Measurements from ENCODE around the gene SLC45A2.
"Not testable (repeated sequence)": the region's sequence is repeated elsewhere in the genome, so short reads cannot be mapped to it uniquely, and the experiment has no call there.

Gene SLC45A2, protein sequence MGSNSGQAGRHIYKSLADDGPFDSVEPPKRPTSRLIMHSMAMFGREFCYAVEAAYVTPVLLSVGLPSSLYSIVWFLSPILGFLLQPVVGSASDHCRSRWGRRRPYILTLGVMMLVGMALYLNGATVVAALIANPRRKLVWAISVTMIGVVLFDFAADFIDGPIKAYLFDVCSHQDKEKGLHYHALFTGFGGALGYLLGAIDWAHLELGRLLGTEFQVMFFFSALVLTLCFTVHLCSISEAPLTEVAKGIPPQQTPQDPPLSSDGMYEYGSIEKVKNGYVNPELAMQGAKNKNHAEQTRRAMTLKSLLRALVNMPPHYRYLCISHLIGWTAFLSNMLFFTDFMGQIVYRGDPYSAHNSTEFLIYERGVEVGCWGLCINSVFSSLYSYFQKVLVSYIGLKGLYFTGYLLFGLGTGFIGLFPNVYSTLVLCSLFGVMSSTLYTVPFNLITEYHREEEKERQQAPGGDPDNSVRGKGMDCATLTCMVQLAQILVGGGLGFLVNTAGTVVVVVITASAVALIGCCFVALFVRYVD

DNA sequence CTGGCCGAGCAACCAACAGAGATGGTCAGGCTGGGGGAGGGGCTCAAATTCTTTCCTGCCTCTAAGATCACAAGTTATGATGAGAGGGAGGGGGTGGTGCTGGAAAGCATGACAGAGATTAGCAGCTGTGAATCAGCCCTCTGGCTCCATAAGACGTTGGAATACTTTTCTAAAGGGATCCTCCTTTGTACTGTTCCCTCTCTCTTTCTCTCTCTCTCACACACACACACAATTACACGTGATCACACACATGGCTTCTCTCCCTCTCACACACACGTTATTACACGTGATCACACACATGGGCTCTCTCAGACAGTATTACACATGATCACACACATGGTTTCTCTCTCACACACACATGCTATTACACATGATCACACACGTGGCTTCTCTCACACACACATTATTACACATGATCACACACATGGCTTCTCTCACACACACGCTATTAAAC lies at the start of gene SLC45A2:
Gene SLC45A2 (minus strand): TSS at position 23 of the 454 bp plus-strand sequence. CDS start 110 bp downstream, outside the sequence.
- TF ChIP-seq ZFX (IDR thresholded peaks at IDR 0.05; ENCODE audit: borderline replicate concordance), result no peak
- TF ChIP-seq, protein P1, sequence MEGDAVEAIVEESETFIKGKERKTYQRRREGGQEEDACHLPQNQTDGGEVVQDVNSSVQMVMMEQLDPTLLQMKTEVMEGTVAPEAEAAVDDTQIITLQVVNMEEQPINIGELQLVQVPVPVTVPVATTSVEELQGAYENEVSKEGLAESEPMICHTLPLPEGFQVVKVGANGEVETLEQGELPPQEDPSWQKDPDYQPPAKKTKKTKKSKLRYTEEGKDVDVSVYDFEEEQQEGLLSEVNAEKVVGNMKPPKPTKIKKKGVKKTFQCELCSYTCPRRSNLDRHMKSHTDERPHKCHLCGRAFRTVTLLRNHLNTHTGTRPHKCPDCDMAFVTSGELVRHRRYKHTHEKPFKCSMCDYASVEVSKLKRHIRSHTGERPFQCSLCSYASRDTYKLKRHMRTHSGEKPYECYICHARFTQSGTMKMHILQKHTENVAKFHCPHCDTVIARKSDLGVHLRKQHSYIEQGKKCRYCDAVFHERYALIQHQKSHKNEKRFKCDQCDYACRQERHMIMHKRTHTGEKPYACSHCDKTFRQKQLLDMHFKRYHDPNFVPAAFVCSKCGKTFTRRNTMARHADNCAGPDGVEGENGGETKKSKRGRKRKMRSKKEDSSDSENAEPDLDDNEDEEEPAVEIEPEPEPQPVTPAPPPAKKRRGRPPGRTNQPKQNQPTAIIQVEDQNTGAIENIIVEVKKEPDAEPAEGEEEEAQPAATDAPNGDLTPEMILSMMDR (IDR thresholded peaks at IDR 0.05), result no peak
- no peak within 1 kb of the TSS for H3K27ac ChIP-seq

DNA sequence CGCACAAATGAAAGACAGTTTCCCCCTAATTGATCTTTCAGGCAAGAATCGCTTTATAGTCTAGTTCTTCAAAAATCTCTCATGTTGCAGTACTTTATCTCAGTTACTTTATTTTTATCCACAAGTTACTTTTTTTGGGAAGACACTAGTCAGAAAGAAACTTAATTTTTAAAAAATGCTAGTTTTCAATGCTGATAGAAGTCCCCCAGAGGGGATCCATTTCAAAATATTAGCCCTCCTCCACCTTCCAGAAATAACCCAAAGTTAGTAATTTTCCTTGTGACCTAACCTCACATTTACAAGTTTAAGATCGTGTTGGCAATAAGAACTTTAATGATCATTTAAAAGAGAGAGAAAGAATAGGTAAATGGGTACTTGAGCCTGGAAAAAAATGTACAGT lies 47.5 kb upstream of the SLC45A2 start:
- TF ChIP-seq, protein P1 (IDR thresholded peaks at IDR 0.05), result no peak
- TF ChIP-seq ZFX (IDR thresholded peaks at IDR 0.05; ENCODE audit: borderline replicate concordance), result no peak
- no peak overlapping the region for H3K27ac ChIP-seq

DNA sequence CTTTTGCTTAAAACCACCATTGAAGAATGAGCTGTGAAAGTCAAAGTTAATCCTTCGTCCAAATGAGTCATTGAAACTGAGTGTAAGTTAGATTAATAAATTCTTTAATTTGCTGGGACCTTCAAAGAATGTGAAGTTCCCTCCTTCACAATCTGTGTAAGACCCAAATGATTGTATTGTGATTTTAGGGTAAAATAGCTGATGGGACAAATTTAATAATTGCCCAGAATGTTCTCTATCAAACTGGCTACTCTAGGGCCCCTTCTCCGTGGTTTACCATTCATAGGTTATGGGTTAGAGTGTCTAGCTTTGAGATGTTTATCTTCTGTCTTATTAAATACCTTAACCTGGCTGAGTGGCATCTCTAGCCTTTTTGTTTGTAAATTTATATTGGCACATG lies 46.6 kb upstream of the SLC45A2 start:
- TF ChIP-seq ZFX (IDR thresholded peaks at IDR 0.05; ENCODE audit: borderline replicate concordance), result no peak
- TF ChIP-seq, protein P1 (IDR thresholded peaks at IDR 0.05), result no peak
- H3K27ac ChIP-seq, result no peak overlapping the region

DNA sequence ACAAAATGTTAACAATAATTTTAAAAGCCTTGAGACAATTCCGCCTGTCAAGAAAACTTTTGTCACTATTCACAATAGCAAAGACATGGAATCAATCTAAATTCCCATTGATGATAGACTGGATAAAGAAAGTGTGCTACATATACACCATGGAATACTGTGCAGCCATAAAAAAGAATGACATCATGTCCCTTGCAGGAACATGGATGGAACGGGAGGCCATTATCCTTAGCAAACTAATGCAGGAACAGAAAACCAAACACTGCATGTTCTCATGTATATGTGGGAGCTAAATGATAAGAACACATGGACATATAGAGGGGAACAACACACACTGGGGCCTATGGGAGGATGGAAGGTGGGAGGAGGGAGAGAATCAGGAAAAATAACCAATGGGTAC lies 46.1 kb upstream of the SLC45A2 start:
- not testable (repeated sequence) for H3K27ac ChIP-seq

DNA sequence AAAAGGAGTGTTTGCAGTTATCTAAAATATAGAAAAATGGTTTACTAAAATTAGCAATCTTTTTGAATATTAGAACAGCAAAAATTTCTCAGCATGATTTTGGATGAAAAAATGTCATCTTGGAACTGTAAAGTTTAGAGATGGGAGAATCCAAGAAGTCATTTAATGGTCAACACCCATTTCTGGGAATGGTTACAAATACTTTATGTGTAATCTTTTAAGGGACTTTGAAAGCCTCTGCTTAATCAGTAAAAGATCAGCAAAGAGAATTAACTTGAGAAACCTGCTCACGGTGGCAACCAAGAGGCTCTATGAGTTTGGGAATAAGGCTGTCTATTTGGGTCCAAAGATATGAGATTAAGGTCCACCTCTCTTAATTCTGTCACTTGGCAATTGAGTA lies 45.6 kb upstream of the SLC45A2 start:
- TF ChIP-seq ZFX (IDR thresholded peaks at IDR 0.05; ENCODE audit: borderline replicate concordance), result no peak
- TF ChIP-seq, protein P1 (IDR thresholded peaks at IDR 0.05), result no peak
- no peak overlapping the region for H3K27ac ChIP-seq

DNA sequence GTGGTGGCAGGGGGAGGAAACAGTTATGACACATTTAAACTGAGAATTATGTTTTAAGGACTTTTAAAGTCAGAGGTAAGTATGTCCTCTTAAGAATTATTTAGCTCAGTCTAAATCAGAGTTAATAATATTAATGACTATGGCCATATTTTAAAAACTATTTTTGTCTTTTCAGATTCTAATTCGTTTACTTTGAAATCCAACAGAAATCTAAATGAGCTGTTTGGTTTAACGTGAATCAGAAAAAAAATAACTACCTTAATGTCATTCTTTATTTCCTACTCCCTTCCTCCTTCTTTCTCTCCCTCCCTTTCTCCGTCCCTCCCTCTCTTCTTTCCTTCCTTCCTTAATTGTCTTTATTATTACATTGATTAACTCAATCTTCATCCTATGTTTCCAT lies 43.9 kb upstream of the SLC45A2 start:
- TF ChIP-seq, protein P1 (IDR thresholded peaks at IDR 0.05), result no peak
- no peak for TF ChIP-seq ZFX (IDR thresholded peaks at IDR 0.05; ENCODE audit: borderline replicate concordance)
- no peak overlapping the region for H3K27ac ChIP-seq

DNA sequence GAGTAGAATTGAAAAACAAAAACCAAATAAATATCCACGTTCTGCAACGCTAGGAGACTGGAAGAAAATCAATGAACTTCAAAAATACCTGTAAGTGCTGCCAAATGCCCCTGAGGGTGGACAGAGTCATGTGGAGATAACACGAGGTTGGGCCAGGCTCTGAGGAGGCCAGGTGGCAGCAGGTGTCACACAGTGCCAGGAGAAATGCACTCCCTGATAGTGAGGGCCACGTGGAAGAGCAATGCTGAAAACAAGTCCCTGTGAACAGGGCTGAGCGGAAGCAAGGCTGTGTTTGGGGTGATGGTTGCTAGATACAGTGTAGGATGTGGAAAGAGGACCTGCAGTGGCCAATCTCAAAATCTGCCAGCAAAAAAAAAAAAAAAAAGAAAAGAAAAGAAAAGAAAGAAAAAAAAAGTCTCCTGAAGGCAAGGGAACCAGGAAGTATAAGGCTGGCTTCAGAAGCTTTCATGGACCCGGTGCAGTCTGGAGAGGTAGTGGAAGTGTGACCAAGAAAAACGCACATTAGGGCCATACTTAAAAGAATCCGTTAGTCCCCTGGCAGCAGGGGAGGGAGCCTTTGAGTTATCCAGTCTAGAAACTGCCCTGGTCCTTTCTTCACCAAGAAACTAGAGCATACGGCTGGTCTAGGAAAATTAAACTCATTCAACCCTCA lies 41.7 kb upstream of the SLC45A2 start:
- no peak overlapping the region for H3K27ac ChIP-seq
- TF ChIP-seq, protein P1 (IDR thresholded peaks at IDR 0.05), result no peak
- TF ChIP-seq ZFX (IDR thresholded peaks at IDR 0.05; ENCODE audit: borderline replicate concordance), result no peak
